ENCODE results near the gene RAB6A. TPM values are rescaled to one million over a fixed set of nuclear protein-coding genes. Genes with fewer than 3 reads are reported as not detected.

The RAB6A gene
- total and polyA plus RNA-seq, 2 of the 8 experiments (the other 6 are each of a cell fraction or from before 2014, with no cell fraction given), result 24.4 to 88.6 TPM

DNA sequence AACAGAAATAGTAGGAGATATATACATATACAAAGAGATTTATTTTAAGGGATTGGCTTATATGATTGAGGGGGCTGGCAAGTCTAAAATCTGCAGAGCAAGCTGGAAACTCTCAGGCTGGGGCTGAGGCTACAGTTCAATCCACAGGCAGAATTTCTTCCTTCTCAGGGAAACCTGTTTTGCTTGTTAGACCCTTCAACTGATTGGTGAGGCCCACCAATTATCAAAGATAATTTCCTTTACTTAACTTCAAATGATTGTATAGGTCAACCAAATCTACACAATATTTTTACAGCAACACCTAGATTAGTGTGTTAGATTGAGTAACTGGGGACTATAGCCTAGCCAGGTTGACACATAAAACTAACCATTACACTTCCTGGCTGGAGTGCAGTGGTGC lies 119.2 kb downstream of the RAB6A start:
- H3K79me1 ChIP-seq (ENCODE audit: low read depth, low read length), result no peaks in the 10 kb centered on the region
- H2BK12ac ChIP-seq (ENCODE audit: low read depth, low read length), result no peak overlapping the region
- ChIA-PET POLR2A (ENCODE audit: partially characterized antibody) (interaction anchor here (1.0 kb wide), 1 partner anchor 215 kb away, joined by 3 read pairs; no protein-coding TSS in a partner anchor), CTCF (ENCODE audit: partially characterized antibody) (interaction anchor here (26.0 to 30.1 kb wide), 2 partner anchors 6 to 7 kb away, joined by 653 read pairs; partner anchors contain the start of gene PLEKHB1)
- peaks cover 12% of the 10 kb centered on the region for H3K23me2 ChIP-seq (ENCODE audit: low read depth, low read length)
- H3K27ac ChIP-seq (ENCODE audit: low read depth, low read length), result no peak overlapping the region
- H3K79me2 ChIP-seq (ENCODE audit: control insufficient read depth in 1 of 2, insufficient read depth in 2 of 2, low read length in 2 of 2), result no peaks in the 10 kb centered on the region
- H2BK120ac ChIP-seq (replicated peaks; ENCODE audit: low read depth, low read length), result no peak overlapping the region
- H3K4ac ChIP-seq (replicated peaks; ENCODE audit: insufficient read length, low read depth, low read length), result no peak overlapping the region
- H4K8ac ChIP-seq (ENCODE audit: extremely low read depth, insufficient read depth, low read length), result no peak overlapping the region
- H3K14ac ChIP-seq (ENCODE audit: insufficient read length), result no peak overlapping the region
- H3K4me3 ChIP-seq (ENCODE audit: extremely low read depth in 1 of 4, insufficient read depth in 2 of 4, low read depth in 3 of 4, low read length in 4 of 4), result no peak overlapping the region
- no peak overlapping the region for H4K5ac ChIP-seq (ENCODE audit: insufficient read length, low read depth, low read length)
- DNase-seq (ENCODE audit: low read depth in 1 of 2, low spot score in 2 of 2), result no peak
- H3K27me3 ChIP-seq (replicated peaks in 1 of 4; ENCODE audit: control insufficient read depth in 3 of 4, extremely low read depth in 1 of 4, insufficient read depth in 3 of 4, low read length in 3 of 4), result peaks cover 0 to 4% (median 0%) of the 10 kb centered on the region in 4 experiments; a peak in 3 of 7 replicates
- FAIRE-seq, result no peak
- H2AK5ac ChIP-seq (ENCODE audit: low read depth, low read length), result no peak overlapping the region
- no peak overlapping the region for H2AFZ ChIP-seq (ENCODE audit: low read length)
- no peak overlapping the region for H3K18ac ChIP-seq (ENCODE audit: extremely low read depth, low read length)
- H3K4me1 ChIP-seq (replicated peaks in 1 of 4; ENCODE audit: control insufficient read depth in 3 of 4, insufficient read depth in 4 of 4, low read length in 3 of 4), result peaks cover 0 to 5% (median 3%) of the 10 kb centered on the region in 4 experiments; a peak in 6 of 7 replicates
- H3K23ac ChIP-seq (ENCODE audit: insufficient read length), result no peak overlapping the region
- no peak overlapping the region for H2BK5ac ChIP-seq (ENCODE audit: low read depth, low read length)
- TF ChIP-seq CBX5 (IDR thresholded peaks at IDR 0.05; ENCODE audit: low read depth, low read length), result no peak
- no peak for TF ChIP-seq SIRT6 (IDR thresholded peaks at IDR 0.05; ENCODE audit: low read length)
- no peak for TF ChIP-seq SUZ12 (IDR thresholded peaks at IDR 0.05; ENCODE audit: low read length)
- TF ChIP-seq HDAC6 (IDR thresholded peaks at IDR 0.05; ENCODE audit: low read depth, low read length), result no peak
- TF ChIP-seq CHD2 (IDR thresholded peaks at IDR 0.05; ENCODE audit: low read length), result no peak
- no peak for TF ChIP-seq CHD1 (IDR thresholded peaks at IDR 0.05; ENCODE audit: low read depth, low read length)
- no peak for TF ChIP-seq EZH2 (IDR thresholded peaks at IDR 0.05; ENCODE audit: low read depth, low read length, severe bottlenecking)
- TF ChIP-seq, protein P1, sequence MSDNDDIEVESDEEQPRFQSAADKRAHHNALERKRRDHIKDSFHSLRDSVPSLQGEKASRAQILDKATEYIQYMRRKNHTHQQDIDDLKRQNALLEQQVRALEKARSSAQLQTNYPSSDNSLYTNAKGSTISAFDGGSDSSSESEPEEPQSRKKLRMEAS (IDR thresholded peaks at IDR 0.05), result no peak
- no peak for TF ChIP-seq POU5F1 (IDR thresholded peaks at IDR 0.05; ENCODE audit: low read depth, low read length)
- TF ChIP-seq SRF (IDR thresholded peaks at IDR 0.05; ENCODE audit: low read depth, low read length), result no peak
- TF ChIP-seq RBBP5 (IDR thresholded peaks at IDR 0.05; ENCODE audit: borderline replicate concordance, low read depth, low read length), result no peak
- TF ChIP-seq KDM4A (IDR thresholded peaks at IDR 0.05; ENCODE audit: low read depth, low read length, severe bottlenecking), result no peak
- no peak for TF ChIP-seq BRCA1 (IDR thresholded peaks at IDR 0.05; ENCODE audit: low read depth, low read length)
- H3K56ac ChIP-seq (replicated peaks; ENCODE audit: insufficient read length, low read depth, low read length), result no peak overlapping the region
- no peaks in the 10 kb centered on the region for H3K36me3 ChIP-seq (ENCODE audit: control insufficient read depth in 2 of 4, insufficient read depth in 4 of 4, low read length in 3 of 4)
- H2BK15ac ChIP-seq (ENCODE audit: low read length), result no peak overlapping the region
- no peaks in the 10 kb centered on the region for H3K9me3 ChIP-seq (ENCODE audit: insufficient read depth in 2 of 2, low read depth in 1 of 2, low read length in 1 of 2)
- H3K4me2 ChIP-seq (ENCODE audit: insufficient read depth in 1 of 2, low read depth in 2 of 2, low read length in 2 of 2), result no peak overlapping the region
- H2BK20ac ChIP-seq (ENCODE audit: low read length), result no peak overlapping the region
- no peak overlapping the region for H3K9ac ChIP-seq (replicated peaks in 1 of 4; ENCODE audit: extremely low read depth in 1 of 4, low read depth in 3 of 4, low read length in 3 of 4)
- H4K20me1 ChIP-seq (replicated peaks in 1 of 2; ENCODE audit: control insufficient read depth in 1 of 2, insufficient read depth in 2 of 2, low read length in 2 of 2), result no peaks in the 10 kb centered on the region
- H4K91ac ChIP-seq (replicated peaks; ENCODE audit: insufficient read length, low read length), result no peak overlapping the region

Data from H1 (cell line).